HG03571 (cell line): Measurements from ENCODE around the gene SLN.
"Not testable (repeated sequence)": the region's sequence is repeated elsewhere in the genome, so short reads cannot be mapped to it uniquely, and the experiment has no call there.

ENCODE experiments used
- ATAC-seq: cut with Tn5 transposase; IDR thresholded peaks from one replicate; pipeline ENCODE4 v1.9.1; 2021; ENCODE audit not compliant: unreplicated experiment

SLN gene

DNA sequence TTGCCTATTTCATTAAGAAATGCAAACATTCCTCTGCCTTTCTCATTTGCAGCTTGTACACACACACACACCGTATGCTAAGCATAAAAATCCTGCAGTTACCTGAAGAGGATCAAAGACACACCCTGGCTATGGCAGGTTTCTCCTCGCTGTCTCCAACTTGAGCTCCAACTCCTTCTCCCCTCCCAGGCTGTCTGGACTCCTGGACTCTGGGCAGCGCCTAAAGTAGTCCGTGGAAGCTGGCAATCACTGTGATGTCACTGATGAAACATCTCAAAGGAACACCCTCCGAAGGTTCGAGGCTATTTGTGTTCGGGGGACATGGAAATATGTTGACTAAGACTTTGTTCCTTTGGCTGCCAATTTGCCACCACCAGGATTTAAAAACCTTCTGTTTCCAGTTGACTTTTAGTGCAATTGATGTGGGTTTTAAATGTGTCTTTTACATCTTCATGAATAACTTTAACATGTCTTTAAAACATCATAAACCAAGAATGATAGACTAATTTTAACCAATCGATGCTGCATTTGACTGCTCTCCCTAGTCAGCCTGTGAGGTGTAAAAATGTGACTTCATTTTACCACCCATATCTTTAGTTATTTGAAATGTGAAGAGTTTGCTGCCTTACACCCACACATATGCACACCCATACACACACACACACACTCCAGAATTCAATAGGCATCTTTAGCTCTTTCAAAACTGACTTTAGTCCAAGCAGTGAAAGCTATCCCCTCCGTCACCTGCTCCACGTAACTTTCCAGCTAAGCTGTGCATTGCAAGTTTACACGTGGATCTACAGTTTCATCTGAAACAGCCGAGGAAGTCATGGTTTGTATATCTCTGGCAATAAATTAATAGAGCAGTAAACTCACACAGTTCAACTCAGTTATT lies at the start of gene SLN:
SLN (minus strand) TSS at position 196 of the 895 bp plus-strand sequence.
- ATAC-seq, result no peak

DNA sequence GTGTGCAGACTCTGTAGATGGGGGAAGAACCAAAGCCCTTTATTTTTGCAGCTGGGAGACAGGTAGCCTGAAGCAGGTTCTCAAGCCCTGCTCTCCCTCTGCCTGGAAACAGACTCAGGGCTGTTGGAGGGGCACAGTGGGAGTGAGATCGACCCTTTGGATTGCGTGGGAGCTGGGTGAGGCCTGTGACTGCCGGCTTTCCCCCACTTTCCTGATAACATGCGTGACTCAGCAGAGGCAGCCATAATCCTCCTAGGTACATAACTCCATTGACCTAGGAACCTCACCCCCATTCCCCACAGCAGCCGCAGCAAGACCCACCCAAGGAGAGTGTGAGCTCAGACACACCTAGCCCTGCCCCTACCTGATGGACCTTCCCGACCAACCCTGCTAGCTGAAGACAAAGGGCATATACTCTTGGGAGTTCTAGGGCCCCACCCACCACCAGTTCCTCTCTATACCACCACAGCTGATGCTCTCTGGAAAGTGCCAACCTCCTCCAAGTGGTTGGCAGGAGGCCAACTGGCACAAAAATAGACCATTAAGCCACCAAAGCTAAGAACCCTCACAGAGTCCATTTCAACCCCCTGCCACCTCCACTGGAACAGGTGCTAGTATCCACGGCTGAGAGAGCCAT lies 47.0 kb upstream of the SLN start:
- not testable (repeated sequence) for ATAC-seq

DNA sequence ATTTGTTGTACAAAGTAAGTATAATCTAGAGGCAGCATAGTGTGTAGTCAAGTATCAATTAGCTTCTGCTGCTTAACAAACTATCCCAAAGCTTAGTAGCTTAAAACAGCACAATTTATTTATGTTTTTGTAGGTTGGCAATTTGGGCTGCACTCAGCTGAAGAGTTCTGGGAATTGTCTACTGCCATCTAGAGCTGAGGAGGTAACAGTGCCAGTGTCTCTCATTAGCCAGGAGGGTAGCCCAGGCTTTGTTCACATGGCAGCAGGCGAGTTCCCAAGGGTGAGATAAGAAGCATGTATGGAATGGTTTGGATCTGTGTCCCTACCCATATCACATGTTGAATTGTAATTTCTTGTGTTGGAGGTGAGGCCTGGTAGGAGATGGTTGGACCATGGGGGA lies 45.8 kb upstream of the SLN start:
- ATAC-seq, result no peak

DNA sequence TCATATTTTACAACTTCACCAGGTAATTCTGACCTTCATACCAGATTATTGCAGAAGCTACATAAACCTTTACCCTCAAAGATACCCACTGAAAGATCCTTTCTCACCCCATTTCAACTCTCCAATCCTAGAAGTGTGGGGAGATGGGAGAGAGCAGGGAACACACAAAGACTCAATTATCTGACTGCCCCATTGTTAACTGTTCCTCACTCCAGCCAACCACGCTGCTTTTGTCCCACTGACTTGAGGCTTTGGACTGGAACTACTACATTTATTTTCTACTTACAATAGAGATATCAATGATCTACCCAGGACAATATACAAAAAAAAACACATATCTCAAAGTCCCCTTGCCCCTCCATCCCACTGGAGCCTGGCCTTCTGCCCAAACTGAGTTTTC lies 44.7 kb upstream of the SLN start:
- no peak for ATAC-seq

DNA sequence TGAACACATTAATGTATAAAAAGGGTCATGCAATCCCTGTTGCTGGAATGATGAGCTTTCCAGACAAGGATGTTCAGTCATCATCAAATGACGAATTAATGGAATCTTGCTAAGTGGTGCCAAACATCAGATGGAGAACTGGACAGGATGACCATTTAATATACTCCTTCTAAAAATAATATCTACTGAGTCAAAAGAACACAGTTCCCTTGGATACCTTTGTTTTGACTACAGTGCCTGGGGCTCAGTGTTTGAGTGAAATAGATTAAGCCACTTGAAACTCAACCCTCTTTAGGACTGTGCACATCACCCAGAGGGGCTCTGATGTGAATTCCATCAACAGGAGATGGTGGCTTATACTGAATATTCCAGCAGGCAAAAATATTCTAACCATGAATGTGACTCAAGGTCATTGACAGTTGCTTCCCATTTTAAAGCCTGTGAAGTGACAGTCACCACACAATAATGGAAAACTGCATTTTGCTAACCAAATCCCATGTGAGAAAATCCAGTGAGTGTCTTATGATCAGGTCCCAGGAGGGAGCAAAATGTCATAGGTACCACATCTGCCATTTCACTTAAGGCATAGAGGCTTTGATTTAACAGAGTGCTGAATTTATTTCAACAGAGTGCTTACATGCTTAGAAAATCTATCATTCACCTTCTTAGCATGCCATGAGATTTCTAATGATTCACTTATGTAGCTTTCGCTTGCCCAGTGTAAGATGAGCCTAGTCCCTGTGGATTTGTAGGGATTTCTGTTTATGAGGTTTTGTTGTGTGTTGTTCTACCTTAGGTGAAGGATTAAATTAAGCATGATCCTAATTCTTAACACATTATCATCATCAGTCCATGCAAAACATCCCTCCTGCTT lies 41.3 kb upstream of the SLN start:
- no peak for ATAC-seq

DNA sequence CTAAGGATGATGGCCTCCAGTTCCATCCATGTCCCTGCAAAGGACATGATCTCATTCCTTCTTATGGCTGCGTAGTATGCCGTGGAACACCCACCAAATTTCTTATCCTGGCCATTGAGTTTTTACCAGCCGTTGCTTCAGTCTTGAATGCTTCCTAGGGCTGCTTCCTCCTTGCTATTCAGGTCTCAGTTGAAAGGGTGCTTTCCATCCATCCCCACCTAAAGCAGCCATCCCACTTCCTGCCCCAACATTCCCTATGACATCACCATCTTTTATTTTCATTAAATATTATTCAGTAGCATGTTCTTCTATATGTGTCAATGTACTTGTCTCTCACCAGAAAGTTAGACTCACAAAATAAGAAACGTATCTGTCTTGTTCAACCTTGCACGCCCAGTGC lies 40.7 kb upstream of the SLN start:
- no peak for ATAC-seq

DNA sequence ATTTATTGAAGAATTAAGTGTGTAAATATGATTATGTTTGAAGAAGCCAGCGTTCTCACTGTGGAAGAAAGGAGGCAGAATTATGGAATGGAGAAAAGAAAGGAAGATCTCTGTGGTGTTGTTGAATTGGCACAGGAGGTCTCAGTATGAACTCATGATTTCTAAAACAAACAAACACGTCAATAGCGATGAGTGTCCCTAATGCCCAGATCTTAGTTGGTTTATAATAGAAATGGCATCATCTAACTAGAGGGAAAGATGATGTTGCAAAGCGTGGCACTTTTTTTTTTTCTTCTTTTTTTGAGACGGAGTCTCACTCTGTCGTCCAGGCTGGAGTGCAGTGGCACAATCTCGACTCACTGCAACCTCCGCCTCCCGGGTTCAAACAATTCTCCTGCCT lies 39.2 kb upstream of the SLN start:
- no peak for ATAC-seq

DNA sequence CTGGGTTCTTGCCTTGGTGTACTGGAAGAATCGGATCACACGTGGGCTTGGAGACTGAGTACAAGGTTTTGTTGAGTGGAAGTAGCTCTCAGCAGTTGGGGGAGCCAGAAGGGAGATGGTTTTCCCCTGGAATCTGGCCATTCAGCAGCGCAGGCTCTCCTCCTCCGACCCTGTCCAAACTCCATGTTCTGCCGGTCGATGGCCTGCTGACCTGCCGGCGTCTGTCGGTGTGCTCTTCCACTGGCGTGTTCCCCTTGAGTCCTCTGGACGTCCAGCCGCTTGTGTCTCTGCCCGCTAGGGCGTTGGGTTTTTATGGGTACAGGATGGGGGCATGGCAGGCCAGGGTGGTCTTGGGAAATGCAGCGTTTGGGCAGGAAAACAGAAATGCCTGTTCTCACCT lies 38.5 kb upstream of the SLN start:
- no peak for ATAC-seq

DNA sequence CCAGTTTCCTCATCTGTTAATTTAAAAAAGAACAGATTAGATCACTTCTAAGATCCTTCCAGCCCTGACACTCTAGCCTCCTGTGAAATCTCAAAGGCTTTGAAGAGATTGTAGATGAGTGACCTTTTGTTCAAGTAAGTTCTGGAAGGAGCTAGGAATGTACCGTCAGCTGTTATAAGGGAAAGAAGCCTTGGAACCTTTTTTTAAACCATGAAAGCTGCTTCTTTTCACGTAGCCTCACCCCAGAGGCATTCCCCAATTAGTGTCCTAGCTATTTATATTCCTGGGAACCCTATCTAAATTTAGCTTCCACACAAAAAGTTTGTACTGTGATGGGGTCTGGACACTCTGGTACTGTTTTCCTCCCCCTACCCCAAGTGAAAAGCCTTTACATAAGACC lies 35.8 kb upstream of the SLN start:
- no peak for ATAC-seq

DNA sequence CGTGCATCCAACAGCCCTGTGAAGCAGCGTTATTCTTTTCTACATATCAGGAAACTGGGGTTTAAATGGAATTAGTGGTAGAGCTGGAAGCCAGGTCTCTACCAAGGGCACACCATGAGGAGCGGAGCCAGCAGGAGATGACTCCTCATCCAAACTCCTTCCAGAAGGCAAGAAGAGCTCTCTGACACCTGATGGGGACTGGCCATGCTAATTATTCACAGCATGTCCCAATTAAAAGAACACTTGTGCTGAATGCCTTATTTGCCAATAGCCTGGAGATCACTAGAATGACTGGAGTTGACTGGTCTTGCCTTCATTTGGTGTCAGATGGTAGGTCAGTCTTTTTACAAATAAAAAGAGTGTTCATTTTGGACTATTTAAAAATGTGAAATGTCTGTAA lies 32.9 kb upstream of the SLN start:
- ATAC-seq, result no peak

DNA sequence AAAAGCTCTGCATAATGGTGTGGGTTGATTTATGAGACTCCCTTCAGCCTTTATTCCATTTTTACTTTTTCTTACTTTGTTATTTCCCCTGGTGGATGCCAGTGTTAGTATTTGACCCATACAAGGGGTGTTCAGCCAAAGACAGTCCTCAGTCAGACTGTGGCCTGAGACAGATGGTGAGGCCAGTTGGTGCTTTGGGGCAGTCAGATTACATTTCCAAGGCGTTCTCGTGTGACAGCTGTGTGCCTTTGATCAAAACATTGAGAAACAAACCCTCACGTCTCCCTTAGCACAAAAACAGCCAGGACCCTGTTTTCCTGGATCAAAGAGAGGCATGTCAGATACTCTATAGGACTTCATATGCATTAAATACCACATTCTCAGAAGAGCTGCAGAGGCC lies 31.3 kb upstream of the SLN start:
- no peak for ATAC-seq

DNA sequence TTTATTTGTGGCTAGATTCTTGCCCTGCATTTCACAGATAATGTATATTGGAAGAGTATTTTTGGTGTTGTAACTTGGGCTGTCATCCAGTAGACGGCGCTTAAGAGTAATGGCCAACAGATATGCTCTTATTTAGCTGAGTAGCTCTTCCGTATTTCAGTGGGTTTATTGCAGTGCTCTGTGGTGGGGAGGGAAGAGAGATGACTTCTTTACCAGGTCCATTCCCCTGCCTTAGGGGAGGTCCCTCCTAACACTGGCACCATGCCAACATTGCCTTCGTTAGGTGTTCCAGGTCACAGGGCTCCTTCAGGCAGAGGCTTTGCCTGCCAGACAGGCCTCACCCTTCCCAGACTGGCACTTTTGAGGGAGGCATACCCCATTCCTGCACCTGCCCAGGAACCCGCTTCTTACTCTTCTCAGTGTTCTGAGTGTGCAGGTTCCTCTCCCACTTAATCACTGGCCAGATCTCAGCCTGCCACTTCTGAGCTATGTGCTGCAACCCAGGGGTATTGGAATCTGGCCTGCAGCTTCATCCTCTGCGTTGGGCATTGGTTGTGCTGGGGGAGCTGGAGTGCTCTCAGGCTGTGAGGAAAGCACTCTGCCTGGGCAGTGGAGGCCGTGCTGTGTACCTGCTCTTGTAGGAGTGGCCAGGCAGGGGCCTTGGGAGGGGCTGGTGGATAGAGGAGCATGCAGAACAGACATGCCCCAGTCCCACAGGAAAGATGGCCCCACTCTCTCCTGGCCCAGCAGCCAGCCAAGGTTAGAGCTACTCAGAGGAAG lies 29.4 kb upstream of the SLN start:
- ATAC-seq, result peak; percentile 91

DNA sequence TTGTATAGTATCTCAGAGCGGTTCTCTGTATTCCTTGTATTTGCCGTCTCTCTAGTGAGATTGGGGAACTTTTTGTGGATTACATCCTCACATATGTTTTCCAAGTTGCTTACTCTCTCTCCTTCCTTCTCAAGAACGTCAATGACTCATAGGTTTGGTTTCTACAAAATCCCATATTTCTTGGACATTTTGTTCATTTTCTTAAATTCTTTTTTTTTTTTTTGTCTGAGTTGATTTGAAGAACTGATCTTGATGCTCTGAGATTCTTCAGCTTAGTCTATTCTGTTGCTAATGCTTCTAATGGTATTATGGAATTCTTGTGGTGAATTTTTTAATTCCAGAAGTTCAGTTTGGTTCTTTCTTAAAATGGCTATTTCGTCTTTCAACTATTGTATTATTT lies 28.4 kb upstream of the SLN start:
- no peak for ATAC-seq

DNA sequence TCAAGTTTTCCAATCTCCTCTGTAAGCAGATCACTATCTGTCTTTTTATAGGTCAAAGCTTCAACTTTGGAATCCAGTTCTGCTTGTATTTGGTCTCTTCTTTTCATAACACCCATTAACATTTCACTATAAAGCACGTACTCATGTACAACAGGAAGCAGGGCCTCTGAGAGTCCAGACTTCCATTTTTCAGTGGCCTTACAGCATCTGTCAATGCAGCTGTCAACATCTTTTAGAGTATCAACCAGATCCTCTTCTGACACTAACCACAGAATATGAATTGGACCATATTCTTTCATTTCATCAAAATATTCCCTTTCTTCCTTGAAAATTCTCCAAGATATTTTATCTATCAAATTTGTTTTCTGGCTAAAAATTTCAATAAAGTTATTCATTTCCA lies 24.7 kb upstream of the SLN start:
- ATAC-seq, result no peak

DNA sequence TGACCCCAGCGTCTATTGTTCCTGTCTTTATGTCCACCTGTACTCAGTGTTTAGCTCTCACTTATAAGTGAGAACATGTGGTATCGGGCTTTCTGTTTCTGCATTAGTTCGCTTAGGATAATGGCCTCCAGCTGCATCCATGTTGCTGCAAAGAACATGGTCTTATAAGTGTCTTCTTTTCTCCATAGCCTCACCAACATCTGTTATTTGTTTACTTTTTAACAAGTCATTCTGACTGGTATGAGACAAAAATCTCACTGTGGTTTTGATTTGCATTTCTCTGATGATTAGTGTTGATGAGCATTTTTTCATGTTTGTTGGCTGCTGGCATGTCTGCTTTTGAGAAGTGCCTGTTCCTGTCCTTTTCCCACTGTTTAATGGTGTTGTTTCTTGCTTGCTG lies 21.7 kb upstream of the SLN start:
- no peak for ATAC-seq

DNA sequence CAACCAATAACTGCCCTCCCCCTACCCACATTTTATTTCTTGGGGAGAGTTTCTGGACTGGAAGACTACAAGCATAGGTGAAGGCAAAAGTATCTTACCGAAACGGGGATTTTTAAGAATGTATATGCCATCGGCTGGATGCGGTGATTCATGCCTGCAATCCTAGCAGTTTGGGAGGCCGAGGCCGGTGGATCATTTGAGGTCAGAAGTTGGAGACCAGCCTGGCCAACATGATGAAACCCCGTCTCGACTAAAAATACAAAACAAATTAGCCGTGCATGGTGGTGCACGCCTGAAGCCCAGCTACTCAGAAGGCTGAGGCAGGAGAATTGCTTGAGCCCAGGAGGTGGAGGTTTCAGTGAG lies 20.8 kb upstream of the SLN start:
- ATAC-seq, result no peak

DNA sequence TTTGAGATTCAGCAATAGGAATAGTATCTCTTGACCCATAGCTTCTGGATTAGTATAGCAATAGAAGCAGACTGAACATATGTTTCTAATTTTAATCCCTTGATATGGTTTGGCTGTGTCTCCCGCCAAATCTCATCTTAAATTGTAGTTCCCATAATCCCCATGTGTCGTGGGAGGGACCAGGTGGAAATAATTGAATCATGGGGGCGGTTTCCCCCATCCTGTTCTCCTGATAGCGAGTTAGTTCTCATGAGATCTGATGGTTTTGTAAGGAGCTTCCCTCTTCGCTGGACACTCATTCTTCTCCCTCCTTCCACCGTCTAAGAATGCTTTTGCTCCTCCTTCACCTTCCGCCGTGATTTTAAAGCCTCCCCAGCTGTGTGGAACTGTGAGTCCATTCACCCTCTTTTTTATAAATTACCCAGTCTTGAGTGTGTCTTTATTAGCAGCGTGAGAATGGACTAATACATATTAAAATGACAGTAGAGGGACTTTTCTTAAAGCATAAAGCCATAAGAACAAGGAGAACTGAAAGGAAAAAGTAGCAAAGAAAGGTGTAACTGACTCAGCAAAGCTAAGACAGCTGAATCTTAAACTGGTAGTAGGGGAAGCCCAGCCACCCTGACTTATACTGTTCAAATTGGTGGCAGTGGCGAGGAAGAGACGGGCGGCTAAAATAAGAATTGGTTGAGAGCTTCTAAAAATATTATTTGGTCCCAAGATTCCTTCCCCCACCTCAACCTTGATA lies 20.3 kb upstream of the SLN start:
- no peak for ATAC-seq

DNA sequence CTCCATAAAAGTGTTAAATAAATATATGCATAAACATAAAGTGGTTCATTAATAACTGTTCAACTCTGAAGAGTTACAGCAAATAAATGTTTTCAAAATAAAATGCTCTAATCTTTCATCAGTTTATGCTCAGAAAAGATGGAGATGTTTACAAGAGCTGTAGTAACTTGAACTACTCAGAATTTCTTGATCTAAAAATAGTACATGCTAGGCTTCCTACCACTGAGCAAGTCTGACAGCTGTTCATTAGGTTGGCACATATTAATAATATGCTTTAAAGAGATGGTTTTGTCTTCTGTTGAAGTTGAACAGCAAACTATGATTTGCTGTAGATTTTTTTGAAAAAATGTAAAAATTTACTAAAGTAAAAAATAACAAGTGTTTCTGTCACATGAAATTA lies 10.8 kb upstream of the SLN start:
- ATAC-seq, result no peak

DNA sequence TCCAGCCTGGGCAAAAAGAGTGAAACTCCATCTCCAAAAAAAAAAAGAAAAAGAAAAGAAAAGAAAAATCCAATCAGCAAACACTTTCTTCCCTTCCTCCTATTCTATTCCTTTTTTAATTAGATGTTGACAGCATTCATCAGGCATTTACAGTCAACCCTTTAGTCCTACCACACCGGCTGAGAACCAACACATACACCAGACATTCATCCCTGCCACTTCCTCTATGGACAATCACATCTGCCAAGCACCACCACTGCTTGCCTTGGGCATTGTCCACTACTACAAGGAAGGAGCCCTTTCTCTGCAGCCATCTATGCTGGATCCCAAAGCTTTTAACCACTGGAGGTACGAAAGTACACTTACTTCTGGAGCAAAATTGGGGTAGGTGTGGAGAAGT lies 9.4 kb upstream of the SLN start:
- no peak for ATAC-seq

DNA sequence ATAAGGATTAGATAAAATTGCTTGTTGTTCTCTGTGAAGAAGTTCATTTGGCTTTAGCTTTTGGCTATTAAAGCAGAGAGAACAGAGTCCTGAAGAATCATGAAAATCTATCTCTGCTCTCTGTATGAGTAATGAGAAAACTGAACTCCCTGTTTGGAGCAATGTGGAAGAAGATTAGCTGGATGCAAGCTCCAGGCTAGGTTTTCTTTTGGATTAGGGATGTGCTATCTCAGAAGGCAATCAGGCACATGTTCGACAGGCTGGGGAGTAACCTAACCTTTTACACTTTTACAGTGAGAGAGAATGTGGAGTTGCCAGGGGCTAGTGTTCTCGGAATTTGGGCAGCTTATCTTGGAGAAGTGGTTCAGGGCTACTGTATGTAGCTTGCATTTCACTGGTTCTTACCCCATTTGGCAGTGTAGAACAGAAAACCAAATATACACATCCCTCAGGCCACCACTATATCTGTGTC lies 8.5 kb upstream of the SLN start:
- no peak for ATAC-seq
